NCI-H524 (cell line): ENCODE data around the gene UBE2J2.
"Not testable (repeated sequence)": the region's sequence is repeated elsewhere in the genome, so short reads cannot be mapped to it uniquely, and the experiment has no call there.

Experiments
- DNase-seq, 2 experiments: peaks; one replicate each; lab custom pipeline; 2025; lab: John Stamatoyannopoulos, UW

The UBE2J2 gene

DNA sequence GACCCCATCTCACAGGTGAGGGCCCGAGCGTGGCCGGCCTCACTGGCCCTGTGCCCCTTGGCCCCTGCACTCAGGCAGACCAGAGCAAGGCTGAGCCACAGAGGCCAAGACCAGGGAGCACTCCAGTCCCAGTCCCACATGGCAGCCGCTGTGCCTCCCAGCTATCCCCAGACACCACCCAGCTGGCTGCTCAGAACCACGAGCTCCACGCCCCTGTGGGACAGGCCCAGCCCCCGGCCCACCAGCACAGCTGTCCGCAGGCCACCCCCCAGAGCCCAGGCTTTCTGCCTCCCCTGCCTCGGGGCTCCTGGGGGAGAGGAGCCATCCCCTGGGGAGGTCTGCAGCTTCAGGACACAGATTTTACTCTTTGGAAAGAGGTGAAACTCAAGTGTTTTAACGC, 18.0 kb downstream of the UBE2J2 start:
- DNase-seq = no peak

DNA sequence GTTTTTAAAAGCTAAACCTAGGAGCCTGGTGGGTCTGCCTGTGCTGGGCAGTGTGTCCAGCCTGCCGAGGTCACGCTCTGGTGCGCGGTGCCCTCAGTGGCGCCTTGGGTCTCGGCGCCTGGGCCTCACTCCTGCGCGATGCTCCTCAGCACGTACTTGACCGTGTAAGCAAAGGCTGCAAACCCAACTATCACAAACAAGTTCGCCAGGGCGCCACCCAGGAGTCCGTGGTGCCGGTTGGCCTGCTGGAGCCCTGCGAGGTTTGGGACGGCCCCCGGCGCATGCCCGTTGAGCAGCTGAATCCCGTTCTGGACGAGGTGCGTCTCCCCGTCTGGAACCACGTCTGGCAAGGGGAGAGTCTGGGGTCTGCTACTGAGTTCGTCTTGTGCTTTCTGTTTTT, 18.6 kb downstream of the UBE2J2 start:
- no peak for DNase-seq

DNA sequence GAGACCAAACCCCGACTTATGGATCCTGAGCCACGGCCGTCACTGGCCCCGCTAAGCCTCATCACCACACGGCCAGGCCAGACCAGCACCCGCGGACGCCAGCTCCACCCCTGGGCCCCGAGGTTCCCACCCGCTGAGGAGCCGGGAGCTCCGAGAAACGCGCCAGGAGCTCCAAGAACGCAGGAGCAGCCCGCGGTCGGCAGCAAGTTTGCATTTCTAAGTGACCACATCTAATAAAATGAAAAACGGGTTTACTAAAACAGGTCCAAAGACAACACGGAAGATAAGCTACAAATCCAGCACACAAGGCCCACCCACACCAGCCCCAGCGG, 19.0 kb downstream of the UBE2J2 start:
- no peak for DNase-seq

DNA sequence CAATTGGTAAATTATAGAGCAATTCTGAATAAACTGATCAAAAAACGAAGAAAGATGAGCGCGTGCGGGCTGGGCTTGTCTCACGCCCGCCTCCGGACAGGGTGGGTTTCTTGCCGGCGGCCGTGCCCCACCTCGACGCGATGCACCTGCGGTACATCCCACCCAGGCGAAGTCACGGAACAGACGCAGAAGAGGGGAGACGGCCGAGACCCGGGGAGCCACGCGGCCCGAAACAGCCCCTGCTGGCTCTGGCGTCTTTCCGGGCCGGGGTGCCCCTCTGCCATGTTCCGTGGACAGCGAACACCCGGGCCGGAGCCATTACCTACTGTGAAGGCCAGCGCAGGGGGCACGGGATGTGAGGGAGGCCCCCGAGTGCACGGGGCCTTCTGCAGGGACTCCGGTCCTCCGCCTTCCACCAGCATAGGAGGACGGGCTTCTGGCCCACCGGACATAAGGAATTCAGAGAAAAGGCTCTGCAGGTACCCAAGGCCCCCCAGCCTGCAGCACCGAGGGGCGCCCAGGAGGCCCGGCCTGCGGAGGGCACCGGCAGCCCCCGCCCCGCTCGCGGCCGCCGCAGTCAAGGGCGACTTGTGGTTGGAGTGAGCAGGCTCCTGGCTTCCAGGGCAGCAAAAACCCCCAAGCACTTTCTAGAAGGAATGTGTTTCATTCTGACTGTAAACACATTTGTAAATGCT, 19.5 kb downstream of the UBE2J2 start:
- no peak for DNase-seq

DNA sequence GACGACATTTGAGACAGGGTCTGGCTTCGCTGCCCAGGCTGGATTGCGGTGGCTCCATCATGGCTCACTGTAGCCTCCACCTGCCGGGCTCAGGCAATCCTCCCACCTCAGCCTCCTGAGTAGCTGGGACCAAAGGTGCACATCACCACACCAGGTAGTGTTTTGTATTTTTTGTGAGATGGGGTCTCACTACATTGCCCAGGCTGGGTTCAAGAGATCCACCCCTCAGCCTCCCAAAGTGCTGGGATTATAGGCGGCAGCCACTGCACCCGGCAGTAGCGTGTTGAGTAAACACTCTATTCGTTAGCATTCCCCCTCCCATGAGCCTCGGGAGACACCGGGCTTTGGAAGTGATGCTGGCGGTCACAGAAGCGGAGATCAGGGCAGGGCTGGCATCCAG, 20.3 kb downstream of the UBE2J2 start:
- no peak for DNase-seq

DNA sequence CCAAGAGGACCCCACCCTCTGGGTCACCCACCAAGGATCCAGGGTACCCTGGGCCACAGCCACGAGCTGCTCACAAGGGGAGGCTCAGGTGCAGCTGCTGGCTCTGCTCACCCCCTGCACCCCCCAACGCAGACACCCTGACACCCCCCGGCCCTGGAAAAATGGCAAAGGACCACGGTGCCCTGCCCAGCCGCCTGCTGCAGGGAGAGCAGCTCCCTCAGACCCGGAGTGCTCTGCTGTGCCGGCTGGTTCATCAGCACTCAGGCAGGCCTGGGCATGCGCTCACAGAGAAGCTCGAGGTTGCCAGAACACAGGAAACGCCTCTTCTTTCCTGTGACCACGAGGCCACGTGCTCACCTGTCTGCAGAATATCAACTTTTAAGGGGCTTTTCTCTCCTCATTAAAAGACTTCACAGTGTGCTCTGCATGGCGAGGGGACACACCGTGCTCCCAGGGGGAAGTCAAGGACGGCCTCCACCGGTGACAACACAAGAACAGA, 22.8 kb downstream of the UBE2J2 start:
- DNase-seq = no peak

DNA sequence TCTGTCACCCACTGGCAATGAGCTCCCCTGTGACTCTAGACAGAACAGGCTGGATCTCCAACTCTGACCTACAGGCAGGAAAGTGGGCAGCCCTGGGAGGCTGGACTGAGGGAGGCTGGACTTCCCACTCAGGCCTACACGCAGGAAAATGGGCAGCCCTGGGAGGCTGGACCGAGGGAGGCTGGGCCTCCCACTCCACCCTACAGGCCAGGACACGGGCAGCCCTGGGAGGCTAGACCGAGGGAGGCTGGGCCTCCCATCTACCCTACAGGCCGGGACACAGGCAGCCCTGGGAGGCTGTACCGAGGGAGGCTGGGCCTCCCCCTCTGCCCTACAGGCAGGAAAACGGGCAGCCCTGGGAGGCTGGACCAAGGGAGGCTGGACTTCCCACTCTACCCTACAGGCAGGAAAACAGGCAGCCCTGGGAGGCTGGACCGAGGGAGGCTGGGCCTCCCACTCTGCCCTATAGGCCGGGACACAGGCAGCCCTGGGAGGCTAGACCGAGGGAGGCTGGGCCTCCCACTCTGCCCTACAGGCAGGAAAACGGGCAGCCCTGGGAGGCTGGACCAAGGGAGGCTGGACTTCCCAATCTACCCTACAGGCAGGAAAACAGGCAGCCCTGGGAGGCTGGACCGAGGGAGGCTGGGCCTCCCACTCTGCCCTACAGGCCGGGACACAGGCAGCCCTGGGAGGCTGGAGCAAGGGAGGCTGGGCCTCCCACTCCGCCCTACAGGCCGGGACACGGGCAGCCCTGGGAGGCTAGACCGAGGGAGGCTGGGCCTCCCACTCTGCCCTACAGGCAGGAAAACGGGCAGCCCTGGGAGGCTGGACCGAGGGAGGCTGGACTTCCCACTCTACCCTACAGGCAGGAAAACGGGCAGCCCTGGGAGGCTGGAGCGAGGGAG, 25.4 kb downstream of the UBE2J2 start:
- not testable (repeated sequence) for DNase-seq

DNA sequence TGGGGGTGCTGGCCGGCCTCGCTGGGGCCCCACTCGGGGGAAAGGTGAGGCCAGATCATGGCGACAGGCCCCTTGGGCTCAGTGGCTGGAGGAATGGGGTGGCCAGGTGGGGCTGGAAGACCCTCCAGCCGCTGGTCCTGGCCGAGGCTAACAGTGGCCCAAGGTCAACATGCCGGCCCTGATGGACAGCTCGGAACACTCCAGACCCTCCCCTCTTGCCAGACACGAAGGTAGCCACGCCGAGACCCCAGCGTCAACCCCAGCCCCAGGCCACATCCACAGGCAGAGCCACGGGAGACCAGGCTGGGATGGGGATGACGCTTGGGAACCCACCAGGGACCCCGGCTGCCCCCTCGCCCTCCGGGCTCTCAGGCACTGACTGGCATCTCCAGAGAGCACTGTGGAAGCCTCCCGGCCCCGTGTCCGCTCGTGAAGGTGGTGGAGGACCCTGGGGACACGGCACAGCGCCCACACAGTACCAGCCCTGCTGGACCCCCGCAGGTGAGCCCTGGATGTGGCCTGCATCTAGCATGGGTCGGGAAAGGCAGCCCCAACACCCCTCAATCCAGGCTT, 26.2 kb downstream of the UBE2J2 start:
- no peak for DNase-seq

DNA sequence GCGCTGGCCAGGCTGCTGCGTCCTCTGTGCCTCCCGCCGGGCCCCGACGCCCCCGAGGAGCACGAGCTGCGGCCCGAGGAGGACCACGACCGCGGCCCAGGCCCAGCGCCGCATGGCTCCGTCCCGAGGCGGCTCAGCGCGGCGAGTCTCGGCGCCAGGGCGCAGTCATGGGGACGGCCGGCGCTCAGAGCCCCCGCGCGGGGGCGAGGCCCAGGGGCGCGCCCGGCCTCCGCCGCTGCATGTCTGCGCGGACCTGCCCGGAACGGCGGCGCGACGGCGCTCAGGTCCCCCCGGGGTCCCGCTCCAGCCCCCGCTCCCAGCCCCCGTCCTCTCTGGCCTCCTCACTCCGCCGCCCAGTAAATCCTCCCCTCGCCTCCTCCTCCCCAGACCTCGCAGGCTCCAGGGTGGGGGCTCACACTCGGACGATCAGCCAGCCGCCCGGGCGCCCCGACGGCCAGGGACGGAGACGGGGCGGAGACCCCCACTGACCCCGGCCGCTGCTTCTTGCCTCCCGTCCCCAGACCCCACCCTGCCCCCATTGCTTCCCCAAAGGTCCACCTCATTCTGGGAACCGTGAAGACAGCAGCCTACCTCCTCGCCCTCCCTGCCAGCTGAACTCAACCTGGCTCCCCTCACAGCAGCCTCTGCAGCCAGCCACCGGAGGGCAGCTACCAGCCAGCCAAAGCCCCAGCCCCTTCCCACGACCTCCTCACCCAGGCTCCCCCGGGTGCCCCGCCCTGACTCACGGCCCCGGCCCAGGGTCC, 26.9 kb downstream of the UBE2J2 start, which contains the start of gene C1QTNF12:
TSS of gene C1QTNF12 (minus strand) at position 146 of the 764 bp plus-strand sequence. CDS start at position 114, 32 bp downstream.
- DNase-seq = no peak

DNA sequence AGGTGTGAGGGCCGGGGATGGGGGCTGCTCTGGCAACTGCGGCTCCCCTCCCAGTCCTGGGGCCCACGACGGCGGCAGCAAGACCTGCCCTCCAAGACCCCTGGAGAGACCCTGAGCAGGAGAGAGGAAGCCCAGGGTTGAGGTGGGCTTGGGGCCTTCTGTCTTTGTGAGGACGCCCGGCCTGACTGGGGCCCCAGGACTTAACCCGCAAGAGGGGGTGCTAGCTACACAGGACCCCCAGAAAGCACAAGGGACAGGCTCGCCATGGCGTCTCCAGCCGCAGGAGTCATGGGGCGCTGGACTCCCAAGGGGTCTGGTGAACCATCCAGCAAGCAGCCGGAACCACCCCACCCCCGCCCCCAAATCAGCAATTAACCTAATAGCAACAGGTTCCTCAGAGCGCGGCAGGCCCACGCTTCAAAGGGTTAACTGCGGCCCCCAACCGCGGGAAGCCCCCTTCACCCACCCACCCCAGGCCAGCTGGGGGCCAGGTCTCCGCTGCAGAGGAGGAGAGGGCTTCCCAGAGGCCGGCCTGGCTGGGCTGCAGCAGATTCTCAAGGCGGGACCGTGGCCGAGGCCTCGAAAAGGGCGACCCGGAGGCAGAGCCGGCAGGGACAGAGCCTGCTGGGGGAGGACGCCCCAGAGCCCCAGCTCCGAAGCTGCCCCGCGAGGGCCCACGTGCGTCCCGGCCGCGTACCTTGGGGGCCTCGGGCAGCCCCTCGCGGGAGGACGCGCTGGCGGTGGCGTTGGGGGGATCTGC, 27.7 kb downstream of the UBE2J2 start:
- DNase-seq = no peak

DNA sequence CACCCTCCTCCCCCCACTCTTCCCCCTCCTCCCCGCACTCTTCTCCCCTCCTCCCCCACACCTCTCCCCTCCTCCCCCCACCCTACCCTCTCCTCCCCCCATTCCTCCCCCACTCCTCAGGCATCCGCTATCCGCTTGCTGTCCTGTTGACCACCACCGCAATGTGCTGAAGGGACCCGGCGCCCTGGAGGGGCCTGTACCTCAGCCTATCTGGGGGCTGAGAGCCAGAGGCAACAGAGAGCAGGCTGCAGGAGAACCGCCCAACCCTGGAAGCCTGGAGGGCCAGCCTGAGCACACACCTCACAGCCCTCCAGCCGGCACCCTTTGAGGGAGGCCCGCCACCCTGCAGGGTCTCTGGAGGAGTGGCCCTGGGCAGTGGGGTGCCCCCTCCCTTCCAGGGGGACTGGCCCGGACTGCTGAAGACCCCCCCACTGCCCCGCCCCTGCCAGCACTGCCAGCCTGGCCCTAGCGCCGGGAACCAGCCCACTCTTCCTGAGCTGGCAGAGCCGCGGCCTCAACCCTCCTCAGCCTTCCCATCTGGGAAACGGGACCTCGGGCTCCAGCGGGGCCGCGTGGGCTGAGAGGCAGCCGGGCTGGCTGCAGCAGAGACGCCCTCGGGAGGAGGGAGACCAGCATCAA, 28.4 kb downstream of the UBE2J2 start:
- no peak for DNase-seq

DNA sequence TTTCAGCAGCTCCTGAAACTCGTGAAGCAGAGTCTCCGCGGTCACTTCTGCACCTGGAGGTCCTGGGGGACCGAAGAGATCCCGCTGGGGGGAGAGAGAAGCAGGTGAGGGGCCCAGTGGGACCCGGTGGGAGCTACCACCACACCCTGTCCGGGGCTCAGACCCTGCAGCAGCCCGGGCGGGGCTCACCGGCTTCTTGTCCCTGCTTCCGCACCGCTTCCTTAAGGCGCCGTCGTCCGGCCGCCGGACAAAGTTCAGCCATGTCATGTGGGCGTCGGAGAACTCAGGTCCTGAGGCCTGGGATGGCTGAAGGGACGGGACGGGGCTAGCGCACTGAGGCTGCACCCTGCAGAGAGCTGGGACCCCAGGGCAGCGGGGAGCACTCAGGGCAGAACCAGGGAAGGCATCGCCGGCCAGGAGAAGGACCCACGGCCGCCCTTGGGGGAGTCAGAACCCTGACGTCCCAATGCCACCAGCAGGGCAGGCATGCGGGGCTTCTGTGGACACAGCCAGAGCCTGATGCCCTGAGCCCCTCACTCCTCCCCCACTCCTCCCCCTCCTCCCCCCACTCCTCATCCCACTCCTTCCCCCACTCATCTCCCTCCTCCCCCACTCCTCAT, 29.4 kb downstream of the UBE2J2 start:
- no peak for DNase-seq

DNA sequence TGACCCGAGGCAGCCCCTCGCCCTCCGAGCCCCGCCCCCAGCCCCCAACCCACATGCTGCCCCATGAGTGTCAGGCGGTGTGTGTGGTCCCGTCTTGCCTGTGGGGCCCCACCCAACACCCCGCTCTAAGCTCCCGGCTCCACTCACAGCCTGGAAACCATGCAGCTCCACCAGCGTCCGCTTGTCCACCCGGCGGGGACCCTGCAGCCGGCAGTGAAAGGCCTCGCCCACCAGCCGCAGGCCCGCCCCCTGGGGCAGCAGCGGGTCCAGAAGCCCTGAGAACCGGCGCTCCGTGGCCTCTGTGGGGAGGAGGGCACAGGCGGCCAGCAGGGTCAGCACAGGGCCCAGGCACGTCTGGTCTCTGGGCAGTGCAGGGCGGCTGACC, 29.9 kb downstream of the UBE2J2 start:
- no peak for DNase-seq

DNA sequence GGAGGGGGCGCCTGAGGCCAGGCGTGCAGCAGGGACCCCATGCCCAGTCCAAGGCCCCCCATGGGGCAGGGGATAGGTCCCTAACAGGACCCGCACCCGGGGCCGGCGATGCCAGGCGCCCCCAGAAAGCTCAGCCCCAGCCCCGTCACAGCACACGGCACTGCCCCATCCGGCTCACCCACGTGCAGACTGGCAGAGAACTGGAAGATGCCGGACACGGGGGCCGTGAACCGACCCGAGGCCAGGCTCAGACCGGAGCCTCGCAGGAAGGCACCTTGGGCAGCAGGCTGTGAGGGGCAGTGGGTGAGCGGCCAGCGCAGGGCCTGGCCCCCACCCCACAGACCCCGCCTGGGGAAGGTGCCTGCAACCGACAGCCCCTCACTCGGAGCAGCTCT, 30.4 kb downstream of the UBE2J2 start:
- no peak for DNase-seq

DNA sequence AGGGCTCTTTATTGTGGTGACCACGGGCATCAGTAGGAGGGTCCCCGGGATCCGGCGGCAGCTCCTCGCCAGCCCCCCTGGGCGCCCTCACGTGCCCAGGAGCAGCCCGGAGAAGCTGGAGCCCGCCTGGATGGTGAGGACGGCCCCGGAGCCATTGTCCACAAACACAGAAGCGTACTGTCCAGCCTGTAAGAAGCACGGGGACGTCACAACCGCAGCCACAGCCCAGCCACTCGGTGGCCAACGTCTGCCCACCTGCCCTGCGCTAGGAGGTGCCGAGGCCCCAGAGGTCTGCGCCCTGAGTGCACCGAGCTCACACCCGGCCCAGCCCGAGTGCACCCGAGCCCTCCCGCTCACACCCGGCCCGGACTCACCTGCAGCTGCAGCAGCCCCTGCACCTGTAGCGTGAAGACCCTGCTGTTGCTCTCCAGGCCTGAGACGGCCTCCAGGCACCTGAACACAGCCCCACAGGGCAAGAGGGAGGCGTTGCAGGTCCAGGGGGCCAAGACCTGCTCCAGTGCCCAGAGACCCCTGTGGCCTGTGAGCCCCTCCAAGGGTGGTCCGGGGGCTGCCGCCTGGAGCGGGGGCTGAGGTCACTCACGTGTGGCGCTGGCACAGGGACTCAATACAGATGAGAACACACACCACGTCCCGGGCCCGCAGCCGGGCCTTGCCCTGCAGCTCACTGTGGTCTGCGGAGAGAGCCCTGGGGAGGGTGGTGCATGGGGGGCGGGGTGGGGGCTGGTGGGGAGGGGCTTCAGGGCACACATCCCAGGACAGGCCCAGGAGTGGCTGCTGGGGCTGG, 31.0 kb downstream of the UBE2J2 start:
- no peak for DNase-seq

DNA sequence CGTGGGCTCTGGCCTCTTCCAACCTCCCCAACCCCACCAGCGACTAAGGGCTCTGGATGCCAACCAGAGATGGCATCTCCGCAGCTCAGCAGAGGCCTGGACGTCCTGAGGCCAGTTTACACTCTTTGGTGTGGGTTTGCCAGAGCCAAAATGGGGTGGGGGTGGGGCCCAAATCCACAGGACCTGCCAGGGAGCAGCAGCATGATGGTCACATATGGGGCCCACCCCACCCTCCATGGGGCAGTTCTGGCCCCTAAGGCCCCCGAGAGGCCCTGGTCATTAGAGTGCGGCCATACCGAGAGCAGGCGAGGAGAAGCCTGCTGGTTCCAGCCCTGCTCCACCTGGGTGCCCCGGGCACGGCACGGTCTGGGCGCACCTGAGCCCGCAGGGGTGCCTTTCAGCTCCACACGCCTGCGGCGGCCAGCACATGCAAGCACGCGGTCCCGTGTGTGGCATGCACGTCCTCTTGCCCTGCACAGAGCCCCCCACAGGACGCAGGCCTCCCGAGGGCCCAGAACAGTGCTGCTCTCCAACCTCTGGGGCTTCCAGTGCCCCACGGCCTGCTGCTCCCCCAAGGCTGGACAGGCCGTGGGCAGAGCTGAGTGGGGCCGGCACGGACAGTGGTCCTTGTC, 31.9 kb downstream of the UBE2J2 start:
- no peak for DNase-seq

DNA sequence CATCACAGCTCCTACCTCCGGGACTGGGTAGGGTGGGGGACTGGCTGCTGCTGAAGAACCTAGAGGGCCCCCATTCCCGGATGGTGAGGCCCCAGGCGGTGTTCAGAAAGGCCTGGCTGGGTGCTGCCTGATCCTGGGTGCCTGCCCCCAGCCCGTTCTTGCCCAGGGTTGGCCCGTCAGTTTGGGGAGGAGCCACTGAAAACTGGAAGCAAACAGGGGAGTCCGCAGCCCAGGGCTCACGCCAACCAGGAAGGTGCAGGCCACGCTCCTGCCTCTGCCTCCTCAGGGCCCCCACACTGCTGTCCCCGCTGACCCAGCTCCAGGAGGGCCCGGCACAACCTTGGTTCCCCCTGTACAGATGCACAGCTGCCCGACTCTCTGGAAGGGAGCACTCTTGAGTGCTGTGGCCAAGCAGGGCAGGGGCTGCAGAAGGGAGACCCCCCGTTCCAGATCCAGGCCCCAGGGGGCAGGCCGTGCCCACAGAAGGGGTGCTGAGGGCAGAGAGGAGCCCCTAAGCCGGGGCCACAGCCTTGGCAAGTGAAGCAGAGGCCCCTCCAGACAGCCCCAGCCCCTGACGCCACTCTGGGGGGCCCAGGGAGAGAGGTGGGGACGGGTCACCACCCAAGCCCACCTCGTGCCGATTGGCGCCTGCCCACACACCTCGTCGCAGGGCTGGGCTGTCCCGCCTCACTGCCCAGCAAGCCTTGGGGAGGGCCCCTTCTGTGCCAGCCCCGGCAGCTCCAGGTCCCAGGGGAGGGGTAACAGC, 32.6 kb downstream of the UBE2J2 start:
- DNase-seq = peak in 1 of 2 experiments; percentile 47

DNA sequence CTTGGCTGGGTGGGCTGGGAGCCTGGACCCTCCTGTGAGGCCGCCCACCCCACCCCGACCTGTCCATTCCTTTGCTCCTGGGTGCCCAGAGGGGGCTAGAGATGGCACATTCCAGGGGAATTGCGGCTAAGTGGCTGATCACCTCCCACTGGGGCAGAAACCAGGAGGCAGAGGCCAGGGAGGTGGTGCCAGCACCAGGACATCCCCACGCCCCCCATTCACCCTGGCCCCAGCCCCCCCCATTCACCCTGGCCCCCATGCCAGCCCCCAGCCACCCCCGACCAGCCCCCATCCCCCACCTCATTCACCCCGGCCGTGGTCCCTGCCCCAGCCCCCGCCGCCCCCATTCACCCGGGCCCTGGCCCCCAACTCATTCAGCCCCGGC, 33.3 kb downstream of the UBE2J2 start:
- no peak for DNase-seq
